ENCODE measurements around the gene PRKACG.

Gene PRKACG

GRCh38 chr9:68970151-68970550, 43.8 kb downstream of the PRKACG start:
- no peak overlapping the region for H3K9ac ChIP-seq (ENCODE audit: low read length)
- no peaks in the 10 kb centered on the region for H3K27me3 ChIP-seq (ENCODE audit: low read depth, low read length)
- H3K9me3 ChIP-seq (ENCODE audit: insufficient read depth, low read length), result no peaks in the 10 kb centered on the region
- no peak overlapping the region for H2AFZ ChIP-seq (ENCODE audit: low read depth, low read length)
- H3K4me1 ChIP-seq (ENCODE audit: low read length), result peaks cover 25% of the 10 kb centered on the region
- TF ChIP-seq CTCF (IDR thresholded peaks at IDR 0.05; ENCODE audit: low read depth, low read length) (no peak), EZH2phosphoT487 (IDR thresholded peaks at IDR 0.05; ENCODE audit: low read depth) (no peak)
- H3K79me2 ChIP-seq (ENCODE audit: low read length), result no peaks in the 10 kb centered on the region
- H3K4me3 ChIP-seq (ENCODE audit: low read length), result no peak overlapping the region
- H3K4me2 ChIP-seq (ENCODE audit: low read length), result no peak overlapping the region
- H3K36me3 ChIP-seq (replicated peaks; ENCODE audit: low read depth, low read length), result no peaks in the 10 kb centered on the region
- H4K20me1 ChIP-seq (ENCODE audit: insufficient read depth, low read length), result no peaks in the 10 kb centered on the region
- no peak overlapping the region for H3K27ac ChIP-seq (ENCODE audit: low read length)

GRCh38 chr9:68969538-68969937, 44.4 kb downstream of the PRKACG start:
- Histone ChIP-seq H3K27ac (ENCODE audit: low read length) (no peak overlapping the region), H3K9ac (ENCODE audit: low read length) (no peak overlapping the region), H3K9me3 (ENCODE audit: insufficient read depth, low read length) (no peaks in the 10 kb centered on the region), H3K79me2 (ENCODE audit: low read length) (no peaks in the 10 kb centered on the region), H3K27me3 (ENCODE audit: low read depth, low read length) (no peaks in the 10 kb centered on the region), H2AFZ (ENCODE audit: low read depth, low read length) (no peak overlapping the region), H4K20me1 (ENCODE audit: insufficient read depth, low read length) (no peaks in the 10 kb centered on the region), H3K4me1 (ENCODE audit: low read length) (peaks cover 19% of the 10 kb centered on the region), H3K4me3 (ENCODE audit: low read length) (no peak overlapping the region), H3K4me2 (ENCODE audit: low read length) (no peak overlapping the region), H3K36me3 (replicated peaks; ENCODE audit: low read depth, low read length) (no peaks in the 10 kb centered on the region)
- TF ChIP-seq EZH2phosphoT487 (IDR thresholded peaks at IDR 0.05; ENCODE audit: low read depth) (no peak), CTCF (IDR thresholded peaks at IDR 0.05; ENCODE audit: low read depth, low read length) (no peak)

GRCh38 chr9:68967800-68968199, 46.1 kb downstream of the PRKACG start:
- H3K36me3 ChIP-seq (replicated peaks; ENCODE audit: low read depth, low read length), result no peaks in the 10 kb centered on the region
- peaks cover 22% of the 10 kb centered on the region for H3K4me1 ChIP-seq (ENCODE audit: low read length)
- no peaks in the 10 kb centered on the region for H4K20me1 ChIP-seq (ENCODE audit: insufficient read depth, low read length)
- H3K4me3 ChIP-seq (ENCODE audit: low read length), result no peak overlapping the region
- no peak for TF ChIP-seq CTCF (IDR thresholded peaks at IDR 0.05; ENCODE audit: low read depth, low read length)
- TF ChIP-seq EZH2phosphoT487 (IDR thresholded peaks at IDR 0.05; ENCODE audit: low read depth), result no peak
- no peaks in the 10 kb centered on the region for H3K9me3 ChIP-seq (ENCODE audit: insufficient read depth, low read length)
- H3K9ac ChIP-seq (ENCODE audit: low read length), result no peak overlapping the region
- H3K4me2 ChIP-seq (ENCODE audit: low read length), result no peak overlapping the region
- no peak overlapping the region for H2AFZ ChIP-seq (ENCODE audit: low read depth, low read length)
- H3K27ac ChIP-seq (ENCODE audit: low read length), result no peak overlapping the region
- H3K79me2 ChIP-seq (ENCODE audit: low read length), result no peaks in the 10 kb centered on the region
- H3K27me3 ChIP-seq (ENCODE audit: low read depth, low read length), result peaks cover 6% of the 10 kb centered on the region

GRCh38 chr9:68966496-68966944, 47.4 kb downstream of the PRKACG start:
- Histone ChIP-seq H3K4me2 (ENCODE audit: low read length) (peak overlapping the region; percentile 11; the same call in 1 of the 2 replicates), H3K27ac (ENCODE audit: low read length) (no peak overlapping the region), H3K4me3 (ENCODE audit: low read length) (no peak overlapping the region), H3K4me1 (ENCODE audit: low read length) (peaks cover 22% of the 10 kb centered on the region), H3K9me3 (ENCODE audit: insufficient read depth, low read length) (no peaks in the 10 kb centered on the region), H3K79me2 (ENCODE audit: low read length) (no peaks in the 10 kb centered on the region), H3K27me3 (ENCODE audit: low read depth, low read length) (peaks cover 18% of the 10 kb centered on the region), H3K9ac (ENCODE audit: low read length) (no peak overlapping the region), H3K36me3 (replicated peaks; ENCODE audit: low read depth, low read length) (no peaks in the 10 kb centered on the region), H4K20me1 (ENCODE audit: insufficient read depth, low read length) (no peaks in the 10 kb centered on the region), H2AFZ (ENCODE audit: low read depth, low read length) (no peak overlapping the region)
- TF ChIP-seq CTCF (IDR thresholded peaks at IDR 0.05; ENCODE audit: low read depth, low read length) (no peak), EZH2phosphoT487 (IDR thresholded peaks at IDR 0.05; ENCODE audit: low read depth) (no peak)
